Measurements from ENCODE around the gene RHCE.

- TF ChIP-seq CTCF (IDR thresholded peaks at IDR 0.05; ENCODE audit: insufficient read depth, low read length) (no peak), POLR2AphosphoS5 (IDR thresholded peaks at IDR 0.05; ENCODE audit: low read depth) (no peak), GABPA (IDR thresholded peaks at IDR 0.05; ENCODE audit: low read depth) (no peak)
- TF ChIP-seq, protein P1, sequence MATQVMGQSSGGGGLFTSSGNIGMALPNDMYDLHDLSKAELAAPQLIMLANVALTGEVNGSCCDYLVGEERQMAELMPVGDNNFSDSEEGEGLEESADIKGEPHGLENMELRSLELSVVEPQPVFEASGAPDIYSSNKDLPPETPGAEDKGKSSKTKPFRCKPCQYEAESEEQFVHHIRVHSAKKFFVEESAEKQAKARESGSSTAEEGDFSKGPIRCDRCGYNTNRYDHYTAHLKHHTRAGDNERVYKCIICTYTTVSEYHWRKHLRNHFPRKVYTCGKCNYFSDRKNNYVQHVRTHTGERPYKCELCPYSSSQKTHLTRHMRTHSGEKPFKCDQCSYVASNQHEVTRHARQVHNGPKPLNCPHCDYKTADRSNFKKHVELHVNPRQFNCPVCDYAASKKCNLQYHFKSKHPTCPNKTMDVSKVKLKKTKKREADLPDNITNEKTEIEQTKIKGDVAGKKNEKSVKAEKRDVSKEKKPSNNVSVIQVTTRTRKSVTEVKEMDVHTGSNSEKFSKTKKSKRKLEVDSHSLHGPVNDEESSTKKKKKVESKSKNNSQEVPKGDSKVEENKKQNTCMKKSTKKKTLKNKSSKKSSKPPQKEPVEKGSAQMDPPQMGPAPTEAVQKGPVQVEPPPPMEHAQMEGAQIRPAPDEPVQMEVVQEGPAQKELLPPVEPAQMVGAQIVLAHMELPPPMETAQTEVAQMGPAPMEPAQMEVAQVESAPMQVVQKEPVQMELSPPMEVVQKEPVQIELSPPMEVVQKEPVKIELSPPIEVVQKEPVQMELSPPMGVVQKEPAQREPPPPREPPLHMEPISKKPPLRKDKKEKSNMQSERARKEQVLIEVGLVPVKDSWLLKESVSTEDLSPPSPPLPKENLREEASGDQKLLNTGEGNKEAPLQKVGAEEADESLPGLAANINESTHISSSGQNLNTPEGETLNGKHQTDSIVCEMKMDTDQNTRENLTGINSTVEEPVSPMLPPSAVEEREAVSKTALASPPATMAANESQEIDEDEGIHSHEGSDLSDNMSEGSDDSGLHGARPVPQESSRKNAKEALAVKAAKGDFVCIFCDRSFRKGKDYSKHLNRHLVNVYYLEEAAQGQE (IDR thresholded peaks at IDR 0.05; ENCODE audit: insufficient replicate concordance, low read depth): no peak
These were observed 21.6 kb upstream of the RHCE start for GRCh38 chr1:25442178-25442577.
